Stimulated activated CD4-positive, alpha-beta T cell treated with anti-CD3 and anti-CD28 coated beads, Interleukin-12 subunit alpha, Interleukin-12 subunit beta, amount 100 ng/mL, for 24 hours (primary cell): ENCODE data around the gene MAGEB10.
"Not testable (repeated sequence)": the region's sequence is repeated elsewhere in the genome, so short reads cannot be mapped to it uniquely, and the experiment has no call there.

Source experiments
- DNase-seq, 2 experiments: peaks; one replicate each; pipeline ENCODE4 v3.0.0-alpha.2; 2020; ENCODE audit warnings: low read depth in 2 of 2

Gene MAGEB10, protein sequence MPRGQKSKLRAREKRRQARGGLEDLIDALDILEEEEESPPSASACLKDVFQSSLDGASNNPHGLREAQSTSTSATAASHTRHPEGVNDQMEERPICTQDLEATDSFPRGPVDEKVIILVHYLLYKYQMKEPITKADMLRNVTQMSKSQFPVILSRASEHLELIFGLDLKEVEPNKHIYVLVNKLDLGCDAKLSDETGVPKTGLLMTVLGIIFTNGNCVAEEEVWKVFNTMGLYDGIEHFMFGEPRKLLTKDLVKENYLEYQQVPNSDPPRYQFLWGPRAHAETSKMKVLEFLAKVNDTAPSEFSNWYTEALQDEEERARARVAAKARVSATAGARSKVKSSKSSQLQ

DNA sequence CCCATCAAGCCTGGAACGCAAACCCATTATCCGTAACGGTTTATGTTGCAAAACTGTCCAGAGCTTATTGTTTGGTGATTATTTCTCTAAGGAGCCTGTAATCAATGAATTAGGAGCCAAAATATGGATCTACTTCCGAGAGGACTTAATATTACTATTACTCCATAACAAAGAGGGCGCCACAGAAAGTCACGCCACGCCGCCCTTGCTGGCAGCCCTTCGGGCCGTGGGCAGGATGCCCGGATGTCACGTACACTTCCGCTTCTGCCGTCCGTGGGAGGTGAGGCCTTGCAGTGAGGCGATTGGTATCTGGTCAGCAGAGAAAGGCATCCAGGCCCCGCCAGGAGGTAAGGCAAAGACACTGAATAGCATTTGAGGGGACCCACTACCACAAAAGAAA lies at the start of gene MAGEB10:
TSS of gene MAGEB10 (plus strand) at position 301 of the 400 bp plus-strand sequence. CDS start 13,317 bp downstream, outside the sequence.
- DNase-seq, result no peak

DNA sequence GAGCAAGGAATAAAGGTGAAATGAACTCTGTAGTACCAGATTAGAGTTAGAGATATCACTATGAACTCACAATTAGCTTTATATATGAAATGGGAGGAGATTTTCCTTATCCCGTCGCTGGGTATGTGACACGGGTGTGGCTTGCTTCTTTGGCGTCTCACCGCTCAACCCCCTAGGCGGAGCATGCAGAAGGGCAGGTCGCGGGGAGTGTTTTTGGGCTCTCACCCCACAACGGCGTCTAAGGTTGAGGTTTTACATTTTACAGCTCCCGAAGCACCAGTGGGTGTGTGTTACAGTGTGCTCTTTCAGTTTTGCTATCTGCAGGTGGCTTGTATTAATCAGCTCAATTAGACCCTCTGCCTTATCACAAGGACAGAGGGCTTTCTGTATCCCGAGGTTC lies 42.1 kb upstream of the MAGEB10 start:
- DNase-seq, result no peak

DNA sequence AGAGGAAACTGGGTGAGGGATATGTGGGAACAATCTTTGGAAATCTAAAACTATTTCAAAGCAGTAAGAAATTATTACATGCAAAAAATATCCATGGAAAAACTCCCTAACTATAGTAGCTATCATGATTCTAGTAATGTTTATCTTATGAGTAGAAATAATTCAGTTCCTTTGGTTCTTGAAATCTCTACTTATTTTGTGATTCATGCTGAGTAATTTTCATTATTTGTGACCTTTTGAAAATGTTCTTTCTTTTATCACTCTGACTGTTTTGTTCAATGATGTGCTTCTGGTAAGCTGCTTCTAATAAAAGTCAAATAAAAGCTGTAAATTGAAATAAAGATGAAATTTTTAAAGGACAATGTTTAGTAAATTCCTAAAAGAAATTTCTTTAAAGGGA lies 40.4 kb upstream of the MAGEB10 start:
- no peak for DNase-seq

DNA sequence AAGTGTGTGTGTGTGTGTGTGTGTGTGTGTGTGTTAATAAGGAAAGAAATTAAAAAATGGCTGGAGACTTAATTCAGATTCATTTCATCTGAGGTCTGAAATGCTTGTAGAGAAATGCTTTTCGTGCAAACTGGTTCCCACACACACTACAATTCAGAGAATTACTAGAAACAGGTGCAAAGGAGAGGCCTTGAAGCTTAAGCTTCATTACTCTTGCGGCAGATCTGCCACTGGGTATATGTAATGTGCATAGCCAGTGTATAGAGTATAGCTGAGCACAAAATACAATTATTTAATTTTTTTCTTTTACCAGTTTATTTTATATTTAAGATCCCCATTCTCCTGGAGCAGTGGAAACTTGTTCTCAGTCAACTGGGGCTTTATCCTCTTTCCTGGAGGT lies 31.8 kb upstream of the MAGEB10 start:
- no peak for DNase-seq

DNA sequence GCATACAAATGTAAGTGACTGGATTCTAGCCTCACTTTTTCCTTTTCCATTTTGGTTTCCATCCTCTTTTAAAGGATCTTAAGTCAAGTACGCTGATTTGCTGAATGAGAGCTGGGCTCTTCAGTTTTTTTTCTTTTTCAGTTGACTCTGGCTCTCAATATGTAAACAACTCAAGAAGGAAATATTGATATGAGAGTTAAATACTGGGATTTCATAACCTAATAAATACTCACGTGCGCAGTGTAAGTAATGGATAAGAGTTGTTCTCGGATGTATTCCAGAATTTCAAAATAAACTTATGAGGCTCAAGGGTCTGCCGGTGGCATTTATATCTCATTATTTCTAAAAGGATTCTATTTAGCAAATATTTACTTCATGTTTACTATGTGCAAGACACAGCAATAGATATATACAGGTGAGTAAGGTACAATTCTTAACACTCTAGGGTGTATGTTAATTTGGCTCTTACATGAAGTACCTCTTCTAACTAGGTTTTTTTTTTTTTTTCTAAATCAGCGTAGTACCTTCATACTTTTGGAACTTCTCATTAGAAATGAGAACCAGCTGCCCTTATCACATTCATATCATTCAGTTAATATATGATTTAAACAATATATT lies 11.0 kb upstream of the MAGEB10 start:
- DNase-seq, result no peak

DNA sequence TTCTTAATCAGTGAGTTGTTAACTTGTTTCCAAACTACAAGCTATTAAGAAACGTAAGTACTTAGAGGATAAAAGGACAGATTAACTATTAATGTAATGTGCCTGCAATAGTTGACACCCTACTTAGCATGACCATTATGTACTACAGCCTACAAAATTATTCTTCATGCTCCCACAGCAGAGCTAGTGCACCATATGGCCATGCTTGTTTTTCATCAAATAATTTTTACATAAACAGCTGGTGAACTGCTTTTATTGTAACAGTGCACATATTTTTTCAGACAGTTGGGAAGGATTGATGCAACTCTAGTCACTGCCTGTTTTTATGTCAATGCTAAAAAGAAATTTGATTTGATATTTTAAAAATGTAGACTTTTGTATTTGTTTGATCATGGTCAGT lies 10.2 kb upstream of the MAGEB10 start:
- no peak for DNase-seq

DNA sequence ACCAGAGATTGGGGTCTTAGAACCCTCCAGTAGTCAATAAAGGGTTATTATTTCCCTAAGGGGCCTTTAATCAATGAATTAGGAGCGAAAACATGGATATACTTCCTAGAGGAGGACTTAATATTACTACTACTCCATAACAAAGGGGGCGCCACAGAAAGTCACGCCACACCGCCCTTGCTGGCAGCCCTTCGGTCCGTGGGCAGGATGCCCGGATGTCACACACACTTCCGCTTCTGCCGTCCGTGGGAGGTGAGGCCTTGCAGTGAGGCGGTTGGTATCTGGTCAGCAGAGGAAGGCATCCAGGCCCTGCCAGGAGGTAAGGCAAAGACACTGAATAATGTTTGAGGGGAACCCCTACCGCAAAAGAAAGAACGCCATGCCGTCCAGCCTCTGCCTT lies 436 bp downstream of the MAGEB10 start:
- no peak for DNase-seq

DNA sequence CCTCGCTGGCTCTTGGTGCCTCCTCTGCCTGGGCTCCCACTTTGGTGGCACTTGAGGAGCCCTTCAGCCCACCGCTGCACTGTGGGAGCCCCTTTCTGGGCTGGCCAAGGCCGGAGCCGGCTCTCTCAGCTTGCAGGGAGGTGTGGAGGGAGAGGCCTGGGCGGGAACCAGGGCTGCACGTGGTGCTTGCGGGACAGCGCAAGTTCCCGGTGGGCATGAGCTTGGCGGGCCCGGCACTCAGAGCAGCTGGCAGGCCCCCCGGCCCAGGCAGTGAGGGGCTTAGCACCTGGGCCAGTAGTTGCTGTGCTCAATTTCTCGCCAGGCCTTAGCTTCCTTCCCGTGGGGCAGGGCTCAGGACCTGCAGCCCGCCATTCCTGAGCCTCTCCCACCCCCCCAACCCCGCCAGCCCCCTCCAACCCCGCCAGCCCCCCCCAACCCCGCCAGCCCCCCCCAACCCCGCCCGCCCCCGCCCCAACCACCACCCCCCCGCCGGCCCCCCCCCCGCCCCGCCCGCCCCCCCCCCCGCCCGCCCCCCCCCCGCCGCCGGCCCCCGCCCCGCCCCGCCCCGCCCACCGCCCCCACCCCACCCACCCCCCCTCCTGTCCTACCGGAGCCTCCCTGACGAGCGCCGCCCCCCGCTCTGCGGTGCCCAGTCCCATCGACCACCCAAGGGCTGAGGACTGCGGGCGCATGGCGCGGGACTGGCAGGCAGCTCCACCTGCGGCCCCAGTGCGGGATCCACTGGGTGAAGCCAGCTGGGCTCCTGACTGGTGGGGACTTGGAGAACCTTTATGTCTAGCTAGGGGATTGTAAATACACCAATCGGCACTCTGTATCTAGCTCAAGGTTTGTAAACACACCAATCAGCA lies 1.4 kb downstream of the MAGEB10 start:
- not testable (repeated sequence) for DNase-seq

DNA sequence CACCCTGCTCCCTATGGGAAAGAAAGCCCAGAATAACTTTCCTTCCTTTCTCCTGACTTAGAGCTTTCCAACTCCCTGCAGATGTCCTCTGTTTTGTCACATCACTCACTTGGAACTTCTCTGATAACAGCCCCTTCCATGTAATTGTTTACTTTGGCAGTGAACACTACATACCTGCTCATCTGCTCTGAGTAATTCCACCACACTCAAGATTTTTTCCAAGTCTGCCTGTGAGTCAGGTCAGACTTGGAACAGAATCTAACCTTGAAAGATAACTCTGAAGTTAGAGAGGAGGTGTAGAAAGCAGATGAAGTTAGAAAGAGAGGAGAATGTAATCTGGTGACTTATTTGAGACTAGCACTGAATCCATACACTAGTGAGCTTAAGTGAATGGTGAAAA lies 7.4 kb downstream of the MAGEB10 start:
- no peak for DNase-seq

DNA sequence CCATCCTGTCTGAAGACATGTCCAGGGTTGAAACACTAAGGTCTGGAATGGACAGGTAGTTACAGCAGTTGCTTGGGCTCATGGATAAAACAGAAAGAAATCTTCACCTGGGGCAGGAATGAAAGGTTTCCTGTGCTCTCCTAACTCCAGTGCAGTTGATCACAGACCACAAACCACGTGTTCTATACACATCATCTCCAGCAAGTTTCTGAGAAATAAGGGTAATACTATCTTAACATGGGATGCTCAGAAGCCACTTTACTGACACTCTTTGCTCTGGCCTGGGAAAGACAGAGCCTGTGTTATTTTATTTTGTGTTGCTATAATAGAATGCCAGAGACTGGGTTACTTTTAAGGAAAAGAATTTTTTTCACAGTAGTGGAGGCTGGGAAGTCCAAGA lies 16.0 kb downstream of the MAGEB10 start:
- DNase-seq, result no peak

DNA sequence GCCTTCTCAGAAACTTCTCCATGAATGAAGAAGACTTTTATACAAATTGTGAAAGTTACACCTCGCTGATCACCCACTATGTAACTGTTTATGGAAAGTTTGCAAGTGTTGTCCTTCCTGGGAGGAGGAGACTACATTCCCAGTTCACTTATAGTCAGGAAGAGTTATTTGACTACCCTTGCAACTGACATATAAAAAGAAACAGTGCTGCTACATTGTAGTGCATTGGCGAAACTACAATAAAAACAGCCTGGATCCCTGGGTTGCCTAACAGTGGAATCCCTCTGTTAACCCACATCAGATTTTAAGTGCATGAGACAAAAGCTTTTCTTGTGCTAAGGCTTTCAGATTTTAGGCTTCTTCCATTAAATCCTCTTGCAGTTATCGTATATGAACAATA lies 30.4 kb downstream of the MAGEB10 start:
- DNase-seq, result no peak

DNA sequence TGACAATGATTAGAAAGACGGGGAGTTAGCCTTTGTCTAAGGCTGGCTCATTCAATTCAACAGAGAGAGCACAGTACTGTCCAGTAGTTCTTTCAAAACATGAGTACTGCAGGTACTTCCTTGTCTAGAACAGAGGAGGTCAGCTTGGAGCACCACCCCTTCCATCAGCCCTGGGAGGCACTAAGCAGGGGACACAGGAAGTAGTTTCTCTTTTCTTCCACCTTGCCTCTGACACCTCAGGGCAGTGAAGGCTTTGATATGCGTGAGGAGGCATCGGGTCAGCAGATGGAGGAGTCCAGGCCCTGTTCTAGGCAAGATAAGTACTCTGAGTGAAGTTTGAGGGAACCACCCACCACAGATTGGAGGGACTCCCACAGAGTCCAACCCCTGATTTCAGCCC lies 33.1 kb downstream of the MAGEB10 start:
- DNase-seq, result no peak

DNA sequence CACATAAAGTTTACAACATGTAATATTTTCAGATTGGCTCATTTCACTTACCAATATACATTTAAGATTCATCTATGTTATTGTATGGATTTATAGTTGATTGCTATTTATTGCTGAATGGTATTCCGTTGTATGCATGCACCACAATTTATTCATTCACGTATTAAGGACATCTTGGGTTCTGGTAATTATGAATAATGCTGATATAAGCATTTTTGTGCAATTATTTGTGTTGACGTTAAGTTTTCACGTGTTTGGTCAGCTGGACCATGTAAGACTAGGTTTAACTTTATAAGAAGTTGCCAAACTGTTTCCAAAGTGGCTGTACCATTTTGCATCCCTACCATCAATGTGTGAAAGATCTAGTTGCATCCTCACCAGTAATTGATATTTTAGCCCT lies 35.1 kb downstream of the MAGEB10 start:
- DNase-seq, result no peak

DNA sequence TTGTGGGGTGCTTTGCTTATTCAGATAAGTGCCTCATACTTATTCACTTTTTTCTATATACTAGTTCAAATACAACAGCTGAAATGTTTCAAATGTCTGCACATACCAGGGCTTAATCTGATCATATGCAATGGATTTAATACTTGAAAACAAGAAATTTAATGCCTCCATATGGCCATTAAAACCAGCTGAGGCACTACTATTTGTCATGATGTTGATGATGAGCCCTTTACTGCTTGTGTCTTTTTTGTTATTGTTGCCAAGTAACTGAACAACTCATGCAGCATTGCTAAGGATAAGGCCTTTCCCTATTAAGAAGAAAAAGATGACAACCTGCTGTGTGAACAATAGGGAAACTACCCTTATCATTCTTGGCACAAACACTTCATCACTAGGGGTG lies 52.5 kb downstream of the MAGEB10 start:
- no peak for DNase-seq

DNA sequence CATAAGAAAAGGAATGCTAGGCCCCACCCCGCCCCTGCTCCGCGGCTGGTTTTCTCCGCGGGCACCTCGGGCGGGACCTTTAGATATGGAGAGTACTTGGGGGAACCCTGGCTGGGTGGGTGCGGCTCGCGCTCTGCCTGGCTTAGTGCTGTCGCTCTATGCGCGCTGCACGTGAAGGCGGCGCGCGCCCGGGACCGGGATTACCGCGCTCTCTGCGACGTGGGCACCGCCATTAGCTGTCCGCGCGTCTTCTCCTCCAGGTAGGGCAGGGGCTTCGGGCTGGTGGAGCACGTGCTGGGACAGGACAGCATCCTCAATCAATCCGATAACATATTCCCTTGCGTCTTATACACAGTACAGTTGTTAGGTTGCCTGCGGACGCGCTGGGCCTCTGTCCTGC lies 56.0 kb downstream of the MAGEB10 start:
- DNase-seq, result no peak
